Measurements from ENCODE around the gene ACP2. TPM values are rescaled to one million over a fixed set of nuclear protein-coding genes. Genes with fewer than 3 reads are reported as not detected.

ACP2 gene
- total RNA-seq, 1 donor from 2014 or later = 24.3 TPM

GRCh38 chr11:47234669-47235100 lies 13.9 kb downstream of the ACP2 start:
- TF ChIP-seq CTCF (IDR thresholded peaks at IDR 0.05) (no peak), EZH2 (IDR thresholded peaks at IDR 0.05) (no peak), EZH2phosphoT487 (IDR thresholded peaks at IDR 0.05) (no peak)
- Histone ChIP-seq H3K4me3 (no peak overlapping the region), H3K9ac (no peak overlapping the region), H4K20me1 (ENCODE audit: low read depth) (no peaks in the 10 kb centered on the region), H3F3A (ENCODE audit: low read depth) (no peaks in the 10 kb centered on the region), H2AFZ (replicated peaks) (no peak overlapping the region), H3K27ac (no peak overlapping the region), H3K27me3 (no peaks in the 10 kb centered on the region), H3K4me1 (no peaks in the 10 kb centered on the region), H3K79me2 (ENCODE audit: low read depth) (no peaks in the 10 kb centered on the region), H3K4me2 (no peak overlapping the region), H3K9me3 (ENCODE audit: low read depth) (no peaks in the 10 kb centered on the region), H3K36me3 (no peaks in the 10 kb centered on the region)
- Mint-ChIP-seq H3K36me3 (peaks cover 5% of the 10 kb centered on the region), H3K4me3 (no peak overlapping the region), H3K27ac (peak overlapping the region; percentile 29), H3K4me1 (peaks cover 10% of the 10 kb centered on the region), H3K27me3 (ENCODE audit: insufficient read depth, low read depth) (peaks cover 3% of the 10 kb centered on the region), H3K9me3 (no peaks in the 10 kb centered on the region)
- no peak for DNase-seq (ENCODE audit: low spot score)

DNA sequence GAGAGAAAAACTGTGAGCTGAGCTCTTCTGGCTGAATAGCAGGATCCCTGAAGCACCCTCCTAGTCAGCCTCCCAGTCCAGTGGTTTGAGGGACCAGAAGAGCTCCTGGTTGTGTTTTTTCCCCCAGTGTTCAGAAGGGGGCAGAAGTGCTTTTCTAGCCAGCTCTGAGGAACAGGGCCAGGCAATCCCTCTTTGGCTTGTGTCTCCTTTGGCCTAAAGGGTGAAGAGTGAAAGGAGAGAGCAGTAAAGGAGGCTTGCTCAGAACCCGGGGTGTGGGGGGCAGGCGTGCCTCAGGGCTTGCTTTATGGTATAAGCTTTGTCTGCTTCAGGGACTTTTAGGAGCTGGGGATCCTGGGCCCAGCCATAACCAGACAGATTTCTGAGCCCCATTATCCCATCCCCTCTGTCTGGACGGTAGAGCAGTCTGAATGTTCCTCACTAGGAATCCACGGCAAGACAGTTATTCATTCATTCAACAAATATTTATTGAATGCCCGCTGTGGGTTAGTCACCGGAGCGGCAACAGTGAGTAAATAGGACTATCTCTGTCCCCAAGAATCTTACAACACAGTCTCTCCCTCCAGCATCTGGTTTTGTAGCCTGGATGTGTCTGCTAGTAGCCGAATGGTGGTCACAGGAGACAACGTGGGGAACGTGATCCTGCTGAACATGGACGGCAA lies 14.5 kb downstream of the ACP2 start:
- Mint-ChIP-seq H3K36me3 (peaks cover 5% of the 10 kb centered on the region), H3K9me3 (no peaks in the 10 kb centered on the region), H3K4me1 (peaks cover 10% of the 10 kb centered on the region), H3K4me3 (no peak overlapping the region), H3K27me3 (ENCODE audit: insufficient read depth, low read depth) (peaks cover 3% of the 10 kb centered on the region), H3K27ac (no peak overlapping the region)
- no peak overlapping the region for H2AFZ ChIP-seq (replicated peaks)
- no peaks in the 10 kb centered on the region for H4K20me1 ChIP-seq (ENCODE audit: low read depth)
- peak; percentile 59 for DNase-seq (ENCODE audit: low spot score)
- no peaks in the 10 kb centered on the region for H3F3A ChIP-seq (ENCODE audit: low read depth)
- H3K4me3 ChIP-seq = no peak overlapping the region
- no peaks in the 10 kb centered on the region for H3K9me3 ChIP-seq (ENCODE audit: low read depth)
- no peaks in the 10 kb centered on the region for H3K4me1 ChIP-seq
- H3K27ac ChIP-seq = no peak overlapping the region
- no peaks in the 10 kb centered on the region for H3K36me3 ChIP-seq
- H3K79me2 ChIP-seq (ENCODE audit: low read depth) = no peaks in the 10 kb centered on the region
- no peaks in the 10 kb centered on the region for H3K27me3 ChIP-seq
- no peak overlapping the region for H3K9ac ChIP-seq
- no peak overlapping the region for H3K4me2 ChIP-seq
- peak; percentile 50 for TF ChIP-seq CTCF (IDR thresholded peaks at IDR 0.05)
- no peak for TF ChIP-seq EZH2phosphoT487 (IDR thresholded peaks at IDR 0.05)

- TF ChIP-seq EZH2phosphoT487 (IDR thresholded peaks at IDR 0.05) (no peak), EZH2 (IDR thresholded peaks at IDR 0.05) (no peak), CTCF (IDR thresholded peaks at IDR 0.05) (no peak)
- Mint-ChIP-seq H3K4me1 (peaks cover 10% of the 10 kb centered on the region), H3K27me3 (ENCODE audit: insufficient read depth, low read depth) (peaks cover 5% of the 10 kb centered on the region), H3K36me3 (peaks cover 5% of the 10 kb centered on the region), H3K4me3 (no peak overlapping the region), H3K9me3 (no peaks in the 10 kb centered on the region), H3K27ac (no peak overlapping the region)
- no peak overlapping the region for H3K4me3 ChIP-seq
- H3K9ac ChIP-seq = no peak overlapping the region
- H3K36me3 ChIP-seq = no peaks in the 10 kb centered on the region
- H3K79me2 ChIP-seq (ENCODE audit: low read depth) = no peaks in the 10 kb centered on the region
- no peaks in the 10 kb centered on the region for H3F3A ChIP-seq (ENCODE audit: low read depth)
- H2AFZ ChIP-seq (replicated peaks) = no peak overlapping the region
- H3K4me2 ChIP-seq = no peak overlapping the region
- no peaks in the 10 kb centered on the region for H3K27me3 ChIP-seq
- no peaks in the 10 kb centered on the region for H3K4me1 ChIP-seq
- no peak for DNase-seq (ENCODE audit: low spot score)
- no peaks in the 10 kb centered on the region for H4K20me1 ChIP-seq (ENCODE audit: low read depth)
- H3K9me3 ChIP-seq (ENCODE audit: low read depth) = no peaks in the 10 kb centered on the region
- H3K27ac ChIP-seq = no peak overlapping the region
These were observed 15.6 kb downstream of the ACP2 start for GRCh38 chr11:47233051-47233450.
